ENCODE measurements around the gene MRPL37.

Gene MRPL37

GRCh38 chr1:54225986-54226559 is 26.1 kb downstream of the MRPL37 start:
- no peaks in the 10 kb centered on the region for H3K27me3 ChIP-seq (ENCODE audit: control insufficient read depth, low read length)
- H3K4me2 ChIP-seq (ENCODE audit: low read length): no peak overlapping the region
- H3F3A ChIP-seq (ENCODE audit: control insufficient read depth, insufficient read depth): no peaks in the 10 kb centered on the region
- no peak for TF ChIP-seq CTCF (IDR thresholded peaks at IDR 0.05; ENCODE audit: low read depth, low read length, poor library complexity, severe bottlenecking)
- no peak for TF ChIP-seq EZH2phosphoT487 (IDR thresholded peaks at IDR 0.05; ENCODE audit: borderline replicate concordance, low read length)
- H3K4me1 ChIP-seq (ENCODE audit: control insufficient read depth, low read length): peaks cover 2% of the 10 kb centered on the region
- no peak overlapping the region for H3K4me3 ChIP-seq (ENCODE audit: low read length)
- no peak overlapping the region for H3K27ac ChIP-seq (ENCODE audit: low read depth, low read length)
- H4K20me1 ChIP-seq (ENCODE audit: control insufficient read depth, insufficient read depth, low read depth, low read length): no peaks in the 10 kb centered on the region
- no peaks in the 10 kb centered on the region for H3K9me3 ChIP-seq (ENCODE audit: control insufficient read depth, insufficient read depth, low read length)
- H3K36me3 ChIP-seq (ENCODE audit: control insufficient read depth, low read length): no peaks in the 10 kb centered on the region
- H3K79me2 ChIP-seq (ENCODE audit: control insufficient read depth, low read length): no peaks in the 10 kb centered on the region
- no peaks in the 10 kb centered on the region for H3K9me2 ChIP-seq (replicated peaks; ENCODE audit: control insufficient read depth, low read length)

- peaks cover 6% of the 10 kb centered on the region for H3K4me1 ChIP-seq (ENCODE audit: control insufficient read depth, low read length)
Measured at GRCh38 chr1:54227091-54227602, 27.2 kb downstream of the MRPL37 start.

GRCh38 chr1:54227891-54228310 is 27.9 kb downstream of the MRPL37 start:
- Histone ChIP-seq H3K4me1 (ENCODE audit: control insufficient read depth, low read length) (peaks cover 6% of the 10 kb centered on the region), H4K20me1 (ENCODE audit: control insufficient read depth, insufficient read depth, low read depth, low read length) (no peaks in the 10 kb centered on the region), H3K79me2 (ENCODE audit: control insufficient read depth, low read length) (no peaks in the 10 kb centered on the region), H3K4me2 (ENCODE audit: low read length) (no peak overlapping the region), H3K9me3 (ENCODE audit: control insufficient read depth, insufficient read depth, low read length) (no peaks in the 10 kb centered on the region), H3K27me3 (ENCODE audit: control insufficient read depth, low read length) (no peaks in the 10 kb centered on the region), H3K36me3 (ENCODE audit: control insufficient read depth, low read length) (no peaks in the 10 kb centered on the region), H3K4me3 (ENCODE audit: low read length) (no peak overlapping the region), H3K27ac (ENCODE audit: low read depth, low read length) (no peak overlapping the region), H3F3A (ENCODE audit: control insufficient read depth, insufficient read depth) (no peaks in the 10 kb centered on the region), H3K9me2 (replicated peaks; ENCODE audit: control insufficient read depth, low read length) (no peaks in the 10 kb centered on the region)
- no peak for TF ChIP-seq CTCF (IDR thresholded peaks at IDR 0.05; ENCODE audit: low read depth, low read length, poor library complexity, severe bottlenecking)
- no peak for TF ChIP-seq EZH2phosphoT487 (IDR thresholded peaks at IDR 0.05; ENCODE audit: borderline replicate concordance, low read length)

More at GRCh38 chr1:54227091-54227602, 27.2 kb downstream of the MRPL37 start:
- H3K79me2 ChIP-seq (ENCODE audit: control insufficient read depth, low read length): no peaks in the 10 kb centered on the region
- no peaks in the 10 kb centered on the region for H3K9me3 ChIP-seq (ENCODE audit: control insufficient read depth, insufficient read depth, low read length)
- no peaks in the 10 kb centered on the region for H3K36me3 ChIP-seq (ENCODE audit: control insufficient read depth, low read length)
- no peaks in the 10 kb centered on the region for H3K9me2 ChIP-seq (replicated peaks; ENCODE audit: control insufficient read depth, low read length)
- no peaks in the 10 kb centered on the region for H3F3A ChIP-seq (ENCODE audit: control insufficient read depth, insufficient read depth)
- no peaks in the 10 kb centered on the region for H4K20me1 ChIP-seq (ENCODE audit: control insufficient read depth, insufficient read depth, low read depth, low read length)
- H3K27ac ChIP-seq (ENCODE audit: low read depth, low read length): no peak overlapping the region
- H3K4me3 ChIP-seq (ENCODE audit: low read length): no peak overlapping the region
- H3K4me2 ChIP-seq (ENCODE audit: low read length): no peak overlapping the region
- no peak for TF ChIP-seq EZH2phosphoT487 (IDR thresholded peaks at IDR 0.05; ENCODE audit: borderline replicate concordance, low read length)
- TF ChIP-seq CTCF (IDR thresholded peaks at IDR 0.05; ENCODE audit: low read depth, low read length, poor library complexity, severe bottlenecking): no peak
- no peaks in the 10 kb centered on the region for H3K27me3 ChIP-seq (ENCODE audit: control insufficient read depth, low read length)
